Tibial nerve (tissue), 4 donors: ENCODE results near the gene TM4SF1. TPM values are rescaled to one million over a fixed set of nuclear protein-coding genes. Genes with fewer than 3 reads are reported as not detected.

Experiments
- DNase-seq, 2 donors: peaks; one replicate each; pipeline ENCODE4 v3.0.0-alpha.2; 2019; ENCODE audit warnings: low spot score in 2 of 2
- H3K27ac ChIP-seq, 4 donors: fragments of 200-600 bp; sonication (generic) in 3 of 4; one replicate each; pipeline ENCODE4 v1.5.1; 2017 to 2019; ENCODE audit warnings: mild to moderate bottlenecking in 1 of 4
- H3K27me3 ChIP-seq, 2 donors: fragments of 200-600 bp; sonication (generic) in 1 of 2; one replicate each; pipeline versions ENCODE4 v1.5.1 to v1.6.0; 2017 to 2019
- H3K36me3 ChIP-seq, 3 donors: fragments of 200-600 bp; sonication (generic); one replicate each; pipeline ENCODE4 v1.5.1; 2018 to 2019
- H3K4me1 ChIP-seq, 4 donors: fragments of 200-600 bp; sonication (generic) in 3 of 4; one replicate each; pipeline ENCODE4 v1.5.1; 2017 to 2019
- H3K4me3 ChIP-seq, 4 donors: fragments of 200-600 bp; sonication (generic) in 3 of 4; one replicate each; pipeline ENCODE4 v1.5.1; 2017 to 2019; ENCODE audit warnings: mild to moderate bottlenecking in 1 of 4, moderate library complexity in 1 of 4
- H3K9me3 ChIP-seq, 4 donors: fragments of 200-600 bp; sonication (generic) in 3 of 4; one replicate each; pipeline ENCODE4 v1.5.1; 2017 to 2019
- CTCF ChIP-seq, 5 experiments: fragments of 200-600 bp in 3 of 5; fragments of 450-650 bp in 2 of 5; sonication (generic) in 3 of 5; IDR thresholded peaks; one replicate each; pipeline ENCODE4 v1.5.1; 2016 to 2019; ENCODE audit warnings: antibody characterized with exemption in 5 of 5, mild to moderate bottlenecking in 3 of 5, moderate library complexity in 2 of 5
- EP300 ChIP-seq, 2 donors: sonication (generic); formaldehyde crosslinking; IDR thresholded peaks; one replicate each; pipeline ENCODE4 v1.6.1; 2017; ENCODE audit warnings: antibody characterized with exemption in 2 of 2, mild to moderate bottlenecking in 1 of 2
- POLR2A ChIP-seq, 2 donors: fragments of 450-650 bp; IDR thresholded peaks; one replicate each; pipeline ENCODE4 v1.6.1; 2017; ENCODE audit warnings: antibody characterized with exemption in 2 of 2, mild to moderate bottlenecking in 2 of 2, moderate library complexity in 2 of 2
- WGBS, 2 donors: methylation state at CpG; one replicate each; pipeline ENCODE4 v1.1.5; 2018; 5-methylcytosine and 5-hydroxymethylcytosine counted together
- total RNA-seq, 4 donors: library from RNA; depleted of rRNA; stranded (reverse); fragments of >200 nt; gene quantifications; one replicate each; pipeline ENCODE4 v1.1.0, GENCODE V29; 2016

Gene TM4SF1
- total RNA-seq = 100 to 1,000 TPM; 132 to 264 (median 169) TPM

GRCh38 chr3:149377408-149378364 lies at the start of gene TM4SF1:
Gene TM4SF1 (minus strand): TSS chr3:149377649. CDS start chr3:149377547, 102 bp downstream.
- no peaks in the 10 kb centered on the region for H3K36me3 ChIP-seq
- no peaks in the 10 kb centered on the region for H3K9me3 ChIP-seq
- peak within 1 kb of the TSS; percentile 26 to 49 (median 33) for H3K4me3 ChIP-seq
- no peaks in the 10 kb centered on the region for H3K27me3 ChIP-seq
- peak; percentile 56 to 61 for DNase-seq
- H3K4me1 ChIP-seq = peaks cover 0 to 31% (median 2%) of the 10 kb centered on the region in 4 donors
- H3K27ac ChIP-seq = peak within 1 kb of the TSS; percentile 28 to 86 (median 74)
- peak in 2 of 5 experiments; percentile 25 to 40 for TF ChIP-seq CTCF (IDR thresholded peaks at IDR 0.05)
- TF ChIP-seq POLR2A (IDR thresholded peaks at IDR 0.05) = peak; percentile 9 to 55
- peak in 1 of 2 donors; percentile 86 for TF ChIP-seq EP300 (IDR thresholded peaks at IDR 0.05)
- WGBS, 2 donors = 40 to 41% methylated on average over 15 of the region's 15 CpGs

GRCh38 chr3:149426325-149426724 lies 48.9 kb upstream of the TM4SF1 start:
- H3K4me3 ChIP-seq = no peak overlapping the region
- TF ChIP-seq CTCF (IDR thresholded peaks at IDR 0.05) (no peak), EP300 (IDR thresholded peaks at IDR 0.05) (no peak), POLR2A (IDR thresholded peaks at IDR 0.05) (no peak)
- WGBS, 2 donors = 34 to 38% methylated on average over 2 of the region's 2 CpGs
- no peak overlapping the region for H3K27ac ChIP-seq
- no peaks in the 10 kb centered on the region for H3K27me3 ChIP-seq
- no peaks in the 10 kb centered on the region for H3K9me3 ChIP-seq
- peaks cover 0 to 19% (median 0%) of the 10 kb centered on the region in 4 donors for H3K4me1 ChIP-seq
- DNase-seq = no peak
- H3K36me3 ChIP-seq = no peaks in the 10 kb centered on the region

GRCh38 chr3:149424918-149425317 lies 47.5 kb upstream of the TM4SF1 start:
- no peak overlapping the region for H3K27ac ChIP-seq
- WGBS, 2 donors = 51 to 61% methylated on average over 2 of the region's 2 CpGs

GRCh38 chr3:149421764-149422163 lies 44.3 kb upstream of the TM4SF1 start:
- no peak for TF ChIP-seq EP300 (IDR thresholded peaks at IDR 0.05)
- H3K9me3 ChIP-seq = no peaks in the 10 kb centered on the region
- H3K4me1 ChIP-seq = peaks cover 0 to 17% (median 0%) of the 10 kb centered on the region in 4 donors
- 91 to 97% methylated on average over 2 of the region's 2 CpGs for WGBS, 2 donors
- H3K4me3 ChIP-seq = no peak overlapping the region
- DNase-seq = no peak
- no peaks in the 10 kb centered on the region for H3K27me3 ChIP-seq
- no peak overlapping the region for H3K27ac ChIP-seq
- no peaks in the 10 kb centered on the region for H3K36me3 ChIP-seq

More at GRCh38 chr3:149424918-149425317, 47.5 kb upstream of the TM4SF1 start:
- H3K9me3 ChIP-seq = no peaks in the 10 kb centered on the region
- H3K36me3 ChIP-seq = no peaks in the 10 kb centered on the region
- H3K27me3 ChIP-seq = no peaks in the 10 kb centered on the region
- no peak overlapping the region for H3K4me3 ChIP-seq
- TF ChIP-seq POLR2A (IDR thresholded peaks at IDR 0.05) (no peak), CTCF (IDR thresholded peaks at IDR 0.05) (no peak), EP300 (IDR thresholded peaks at IDR 0.05) (no peak)
- H3K4me1 ChIP-seq = peaks cover 0 to 19% (median 0%) of the 10 kb centered on the region in 4 donors
- DNase-seq = no peak

- Histone ChIP-seq H3K36me3 (no peaks in the 10 kb centered on the region), H3K4me1 (peaks cover 0 to 10% (median 3%) of the 10 kb centered on the region in 4 donors), H3K4me3 (no peak overlapping the region), H3K9me3 (no peaks in the 10 kb centered on the region), H3K27ac (no peak overlapping the region), H3K27me3 (no peaks in the 10 kb centered on the region)
- 84 to 85% methylated on average over 4 of the region's 4 CpGs for WGBS, 2 donors
- no peak for TF ChIP-seq POLR2A (IDR thresholded peaks at IDR 0.05)
- TF ChIP-seq CTCF (IDR thresholded peaks at IDR 0.05) = no peak
- TF ChIP-seq EP300 (IDR thresholded peaks at IDR 0.05) = no peak
- no peak for DNase-seq
These were observed 42.4 kb upstream of the TM4SF1 start for GRCh38 chr3:149419816-149420215.
